HEK293 (cell line): ENCODE measurements around the gene FERMT2.

Experiments
- CTCF ChIA-PET: fragments of 350-600 bp; formaldehyde crosslinking; extraction: SDS; loops from one replicate; lab custom pipeline; 2021; ENCODE audit warnings: antibody characterized with exemption; lab: Yijun Ruan, JAX
- POLR2A ChIA-PET: fragments of 300-600 bp; formaldehyde crosslinking; extraction: SDS; loops from one replicate; lab custom pipeline; 2020; ENCODE audit warnings: antibody characterized with exemption, inconsistent platforms; lab: Yijun Ruan, JAX
- H3K27ac ChIP-seq: fragments of 200-500 bp; sonication (Bioruptor generic); 2 replicates; pipeline ENCODE4 v1.5.1; 2014; ENCODE audit warnings: low read depth, low read length, control low read depth, inconsistent platforms; ENCODE audit errors: extremely low read depth
- H3K36me3 ChIP-seq, 2 experiments: fragments of 200-500 bp in 1 of 2; sonication (Bioruptor generic) in 1 of 2; 1 replicate in 1 of 2; 2 replicates in 1 of 2; pipeline ENCODE4 v1.5.1; 2014 to 2017; ENCODE audit warnings: inconsistent platforms in 2 of 2, low read length in 2 of 2; ENCODE audit not compliant: control insufficient read depth in 2 of 2, insufficient read depth in 1 of 2
- H3K4me1 ChIP-seq: fragments of 200-500 bp; sonication (Bioruptor generic); 2 replicates; pipeline ENCODE4 v1.5.1; 2014; ENCODE audit warnings: mild to moderate bottlenecking, low read length, inconsistent platforms; ENCODE audit not compliant: control insufficient read depth, insufficient read depth
- H3K4me3 ChIP-seq: 2 replicates; pipeline ENCODE4 v1.5.1; 2011; ENCODE audit warnings: low read depth, mild to moderate bottlenecking, control low read depth, low read length, moderate library complexity
- H3K9me3 ChIP-seq: fragments of 200-500 bp; sonication (Bioruptor generic); 2 replicates; pipeline ENCODE4 v1.5.1; 2014; ENCODE audit warnings: low read depth, low read length, inconsistent platforms; ENCODE audit not compliant: control insufficient read depth, insufficient read depth
- ELK4 ChIP-seq: IDR thresholded peaks from 2 replicates; pipeline ENCODE4 v1.6.1; 2011; ENCODE audit warnings: mild to moderate bottlenecking, low read depth, low read length, borderline replicate concordance
- GLI4 ChIP-seq: fragments of 450-650 bp; formaldehyde crosslinking; IDR thresholded peaks from 2 replicates; pipeline ENCODE4 v1.5.1; 2016; ENCODE audit warnings: missing biosample characterization, missing genetic modification characterization
- KLF1 ChIP-seq: fragments of 450-650 bp; formaldehyde crosslinking; IDR thresholded peaks from 2 replicates; pipeline ENCODE4 v1.5.1; 2016; ENCODE audit warnings: missing biosample characterization, missing genetic modification characterization
- OSR2 ChIP-seq: fragments of 450-650 bp; formaldehyde crosslinking; IDR thresholded peaks from 2 replicates; pipeline ENCODE4 v1.5.1; 2016; ENCODE audit warnings: missing biosample characterization, missing genetic modification characterization
- ZNF114 ChIP-seq: fragments of 450-650 bp; formaldehyde crosslinking; IDR thresholded peaks from 2 replicates; pipeline ENCODE4 v1.5.0; 2017; ENCODE audit warnings: missing biosample characterization, missing genetic modification characterization
- ZNF169 ChIP-seq: fragments of 450-650 bp; formaldehyde crosslinking; IDR thresholded peaks from 2 replicates; pipeline ENCODE4 v1.5.1; 2016; ENCODE audit warnings: missing biosample characterization, missing genetic modification characterization
- ZNF362 ChIP-seq: fragments of 450-650 bp; formaldehyde crosslinking; IDR thresholded peaks from 2 replicates; pipeline ENCODE4 v1.5.1; 2016; ENCODE audit warnings: missing biosample characterization, missing genetic modification characterization
- ZNF366 ChIP-seq: fragments of 450-650 bp; formaldehyde crosslinking; conservative IDR thresholded peaks from 2 replicates; pipeline ENCODE4 v1.5.1; 2016; ENCODE audit warnings: missing biosample characterization, missing genetic modification characterization
- ZNF37A ChIP-seq: fragments of 450-650 bp; IDR thresholded peaks from 2 replicates; pipeline ENCODE4 v1.5.1; 2018; ENCODE audit warnings: missing biosample characterization, missing genetic modification characterization
- ZNF560 ChIP-seq: fragments of 450-650 bp; formaldehyde crosslinking; IDR thresholded peaks from 2 replicates; pipeline ENCODE4 v1.5.1; 2017; ENCODE audit warnings: missing biosample characterization, missing genetic modification characterization, borderline replicate concordance
- TF ChIP-seq, protein P1 (sequence below): fragments of 450-650 bp; IDR thresholded peaks from 2 replicates; pipeline ENCODE4 v1.5.1; 2018; ENCODE audit warnings: missing biosample characterization, missing genetic modification characterization

FERMT2 gene

GRCh38 chr14:52949711-52950409, 990 bp downstream of the FERMT2 start (continued):
- TF ChIP-seq ZNF560 (tag by site-specific recombination) = no peak

DNA sequence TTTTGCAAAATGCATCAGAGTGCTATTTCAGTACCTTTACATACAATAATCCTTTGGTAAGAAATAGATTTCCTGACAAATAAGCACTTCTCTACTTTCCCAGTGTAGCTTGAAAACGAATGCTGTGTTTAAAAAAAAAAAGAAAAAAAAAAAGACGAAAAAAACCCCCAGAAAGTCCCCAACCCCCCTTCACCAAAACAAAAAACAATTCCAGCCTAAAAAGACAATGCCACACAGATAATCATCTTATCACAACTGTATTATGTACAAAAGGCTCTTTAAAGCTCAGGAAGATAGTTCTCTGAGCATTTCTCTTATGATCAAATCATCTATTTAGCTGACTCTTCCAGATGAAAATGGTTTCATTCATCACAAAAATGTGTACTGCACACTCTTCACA, 1.6 kb downstream of the FERMT2 start:
- Histone ChIP-seq H3K36me3 (peaks cover 0 to 13% of the 10 kb centered on the region in 2 experiments; a peak in 1 of 3 replicates), H3K4me1 (peaks cover 22% of the 10 kb centered on the region), H3K9me3 (no peaks in the 10 kb centered on the region), H3K27ac (no peak overlapping the region), H3K4me3 (peak overlapping the region; percentile 96)
- TF ChIP-seq KLF1 (no peak), ZNF362 (tag by site-specific recombination) (peak; percentile 80), ZNF366 (tag by site-specific recombination) (no peak)
- ChIA-PET CTCF (interaction anchor here (1.2 to 1.5 kb wide), 2 partner anchors 105 to 126 kb away, joined by 3 to 5 read pairs; no protein-coding TSS in a partner anchor), POLR2A (interaction anchor here (0.6 kb wide), 2 partner anchors 43 to 158 kb away, joined by 3 to 4 read pairs; partner anchors contain the start of gene GNPNAT1)

GRCh38 chr14:52948836-52949235, 2.0 kb downstream of the FERMT2 start:
- H3K4me3 ChIP-seq = peak overlapping the region; percentile 96
- H3K9me3 ChIP-seq = no peaks in the 10 kb centered on the region
- H3K4me1 ChIP-seq = peaks cover 24% of the 10 kb centered on the region
- no peak for TF ChIP-seq ZNF114 (tag by site-specific recombination)
- no peak for TF ChIP-seq ELK4
- TF ChIP-seq, protein P1, sequence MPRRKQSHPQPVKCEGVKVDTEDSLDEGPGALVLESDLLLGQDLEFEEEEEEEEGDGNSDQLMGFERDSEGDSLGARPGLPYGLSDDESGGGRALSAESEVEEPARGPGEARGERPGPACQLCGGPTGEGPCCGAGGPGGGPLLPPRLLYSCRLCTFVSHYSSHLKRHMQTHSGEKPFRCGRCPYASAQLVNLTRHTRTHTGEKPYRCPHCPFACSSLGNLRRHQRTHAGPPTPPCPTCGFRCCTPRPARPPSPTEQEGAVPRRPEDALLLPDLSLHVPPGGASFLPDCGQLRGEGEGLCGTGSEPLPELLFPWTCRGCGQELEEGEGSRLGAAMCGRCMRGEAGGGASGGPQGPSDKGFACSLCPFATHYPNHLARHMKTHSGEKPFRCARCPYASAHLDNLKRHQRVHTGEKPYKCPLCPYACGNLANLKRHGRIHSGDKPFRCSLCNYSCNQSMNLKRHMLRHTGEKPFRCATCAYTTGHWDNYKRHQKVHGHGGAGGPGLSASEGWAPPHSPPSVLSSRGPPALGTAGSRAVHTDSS (tag by site-specific recombination) = no peak
- no peak for TF ChIP-seq ZNF169 (tag by site-specific recombination)
- no peak for TF ChIP-seq ZNF37A (tag by site-specific recombination)
- TF ChIP-seq, all 188 proteins: peak for 0
- POLR2A ChIA-PET = interaction anchor here (0.6 kb wide), 2 partner anchors 43 to 158 kb away, joined by 3 to 4 read pairs; partner anchors contain the start of gene GNPNAT1
- H3K36me3 ChIP-seq = peaks cover 0 to 13% of the 10 kb centered on the region in 2 experiments; a peak in 1 of 3 replicates
- CTCF ChIA-PET = interaction anchor here (0.7 to 1.5 kb wide), 3 partner anchors 106 to 358 kb away, joined by 3 to 5 read pairs (median 3); no protein-coding TSS in a partner anchor
- no peak overlapping the region for H3K27ac ChIP-seq

GRCh38 chr14:52948039-52948438, 2.8 kb downstream of the FERMT2 start:
- H3K4me3 ChIP-seq = no peak overlapping the region
- H3K4me1 ChIP-seq = peaks cover 24% of the 10 kb centered on the region
- H3K27ac ChIP-seq = no peak overlapping the region
- no peaks in the 10 kb centered on the region for H3K9me3 ChIP-seq
- ChIA-PET POLR2A (no interaction called here), CTCF (interaction anchor here (0.7 to 1.5 kb wide), 3 partner anchors 106 to 359 kb away, joined by 3 to 5 read pairs (median 3); no protein-coding TSS in a partner anchor)
- TF ChIP-seq GLI4 (tag by site-specific recombination) = no peak
- TF ChIP-seq OSR2 (tag by site-specific recombination) = 0 out of 2 replicates have a peak, but pooled peaks have one; percentile 12
- peaks cover 0 to 13% of the 10 kb centered on the region in 2 experiments; a peak in 1 of 3 replicates for H3K36me3 ChIP-seq
